ENCODE measurements around the gene PCDH9. TPM values are rescaled to one million over a fixed set of nuclear protein-coding genes. Genes with fewer than 3 reads are reported as not detected.
"Not testable (repeated sequence)": the region's sequence is repeated elsewhere in the genome, so short reads cannot be mapped to it uniquely, and the experiment has no call there.

PCDH9 gene
- total and polyA plus RNA-seq, 10 donors: 0.24 to 8.1 (median 3.8) TPM

DNA sequence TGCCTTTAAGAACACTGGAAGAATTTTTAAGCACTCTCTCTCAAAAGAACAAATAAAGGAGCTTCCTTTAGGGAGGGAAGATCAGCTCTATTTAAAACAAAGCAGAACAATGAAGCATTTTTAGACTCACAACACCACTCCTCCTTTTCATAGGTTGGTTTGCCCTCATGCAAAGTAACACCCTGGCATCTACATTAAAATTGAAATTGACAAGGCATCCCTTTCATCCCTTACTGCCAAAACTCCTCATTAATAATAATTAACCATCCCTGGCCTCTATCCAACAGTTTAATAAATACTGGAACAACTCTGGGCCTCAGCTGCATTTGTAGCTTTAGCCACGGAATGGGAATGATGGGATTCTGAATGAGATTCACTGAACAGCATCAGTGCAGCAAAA is 929.1 kb downstream of the PCDH9 start:
- TF ChIP-seq, protein P1, sequence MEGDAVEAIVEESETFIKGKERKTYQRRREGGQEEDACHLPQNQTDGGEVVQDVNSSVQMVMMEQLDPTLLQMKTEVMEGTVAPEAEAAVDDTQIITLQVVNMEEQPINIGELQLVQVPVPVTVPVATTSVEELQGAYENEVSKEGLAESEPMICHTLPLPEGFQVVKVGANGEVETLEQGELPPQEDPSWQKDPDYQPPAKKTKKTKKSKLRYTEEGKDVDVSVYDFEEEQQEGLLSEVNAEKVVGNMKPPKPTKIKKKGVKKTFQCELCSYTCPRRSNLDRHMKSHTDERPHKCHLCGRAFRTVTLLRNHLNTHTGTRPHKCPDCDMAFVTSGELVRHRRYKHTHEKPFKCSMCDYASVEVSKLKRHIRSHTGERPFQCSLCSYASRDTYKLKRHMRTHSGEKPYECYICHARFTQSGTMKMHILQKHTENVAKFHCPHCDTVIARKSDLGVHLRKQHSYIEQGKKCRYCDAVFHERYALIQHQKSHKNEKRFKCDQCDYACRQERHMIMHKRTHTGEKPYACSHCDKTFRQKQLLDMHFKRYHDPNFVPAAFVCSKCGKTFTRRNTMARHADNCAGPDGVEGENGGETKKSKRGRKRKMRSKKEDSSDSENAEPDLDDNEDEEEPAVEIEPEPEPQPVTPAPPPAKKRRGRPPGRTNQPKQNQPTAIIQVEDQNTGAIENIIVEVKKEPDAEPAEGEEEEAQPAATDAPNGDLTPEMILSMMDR (IDR thresholded peaks at IDR 0.05 in 8 of 11, conservative IDR thresholded peaks at IDR 0.05 in 3 of 11): no peak
- TF ChIP-seq POLR2AphosphoS5 (IDR thresholded peaks at IDR 0.05): no peak
- TF ChIP-seq POLR2A (IDR thresholded peaks at IDR 0.05): no peak
- H3K27me3 ChIP-seq (replicated peaks in 1 of 7): no peaks in the 10 kb centered on the region
- DNase-seq: no peak
- H3K27ac ChIP-seq: no peak overlapping the region
- no peak overlapping the region for H3K4me3 ChIP-seq
- H3K36me3 ChIP-seq: no peaks in the 10 kb centered on the region
- intact Hi-C loops (cut with DNase I; ENCODE audit: low total_unique reads): no loop called here
- H3K9me3 ChIP-seq: peaks cover 0 to 19% (median 11%) of the 10 kb centered on the region in 8 donors
- H3K4me1 ChIP-seq: no peaks in the 10 kb centered on the region
- 73 to 93% (median 78%) methylated on average over 1 of the region's 1 CpG for WGBS, 5 donors

DNA sequence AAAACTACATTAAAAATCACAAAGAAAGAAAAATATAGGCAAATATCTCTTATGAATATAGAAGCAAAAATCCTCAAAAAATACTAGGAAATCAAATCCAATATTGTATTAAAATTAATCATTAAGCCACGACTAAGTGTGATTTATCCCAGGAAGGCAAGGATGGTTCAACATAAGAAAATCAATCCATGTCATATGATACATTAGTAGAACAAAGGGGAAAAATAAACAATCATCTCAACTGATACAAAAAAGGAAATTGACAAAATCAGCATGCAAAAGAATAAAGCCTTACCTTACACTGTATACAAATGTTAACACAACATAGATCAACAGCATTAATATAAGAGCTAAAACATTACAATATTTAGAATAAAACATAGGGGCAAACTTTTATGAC is 933.3 kb downstream of the PCDH9 start:
- TF ChIP-seq POLR2AphosphoS5 (IDR thresholded peaks at IDR 0.05): no peak
- no peak for TF ChIP-seq POLR2A (IDR thresholded peaks at IDR 0.05)
- TF ChIP-seq, protein P1 (IDR thresholded peaks at IDR 0.05 in 8 of 11, conservative IDR thresholded peaks at IDR 0.05 in 3 of 11): no peak
- H3K9me3 ChIP-seq: peaks cover 0 to 30% (median 16%) of the 10 kb centered on the region in 8 donors
- 68 to 87% (median 70%) methylated on average over 1 of the region's 1 CpG for WGBS, 5 donors
- intact Hi-C loops (cut with DNase I; ENCODE audit: low total_unique reads): no loop called here
- H3K4me3 ChIP-seq: no peak overlapping the region
- H3K27ac ChIP-seq: no peak overlapping the region
- DNase-seq: no peak
- no peaks in the 10 kb centered on the region for H3K27me3 ChIP-seq (replicated peaks in 1 of 7)
- no peaks in the 10 kb centered on the region for H3K4me1 ChIP-seq
- H3K36me3 ChIP-seq: no peaks in the 10 kb centered on the region

DNA sequence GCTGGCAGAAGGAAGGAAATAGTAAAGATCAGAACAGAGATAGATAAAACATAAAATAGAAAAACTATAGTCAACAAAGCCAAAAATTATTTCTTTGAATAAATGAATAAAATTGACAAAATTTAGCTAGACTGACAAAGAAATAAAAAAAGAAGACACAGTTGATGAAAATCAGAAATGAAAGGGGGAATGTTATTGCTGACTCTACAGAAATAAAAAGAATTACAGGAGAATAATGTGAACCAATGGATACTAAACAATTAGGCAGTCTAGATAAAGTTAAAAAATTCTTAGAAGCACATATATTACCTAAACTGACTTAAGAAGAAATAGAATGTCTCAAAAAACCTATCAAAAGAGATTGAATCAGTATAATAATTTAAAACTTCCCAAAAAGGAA is 933.8 kb downstream of the PCDH9 start:
- no peak overlapping the region for H3K27ac ChIP-seq
- H3K27me3 ChIP-seq (replicated peaks in 1 of 7): no peaks in the 10 kb centered on the region
- no peaks in the 10 kb centered on the region for H3K36me3 ChIP-seq
- DNase-seq: no peak
- TF ChIP-seq, protein P1 (IDR thresholded peaks at IDR 0.05 in 8 of 11, conservative IDR thresholded peaks at IDR 0.05 in 3 of 11): no peak
- no peak for TF ChIP-seq POLR2A (IDR thresholded peaks at IDR 0.05)
- no peak for TF ChIP-seq POLR2AphosphoS5 (IDR thresholded peaks at IDR 0.05)
- intact Hi-C loops (cut with DNase I; ENCODE audit: low total_unique reads): no loop called here
- H3K4me1 ChIP-seq: no peaks in the 10 kb centered on the region
- H3K4me3 ChIP-seq: no peak overlapping the region
- H3K9me3 ChIP-seq: peaks cover 0 to 30% (median 16%) of the 10 kb centered on the region in 8 donors

DNA sequence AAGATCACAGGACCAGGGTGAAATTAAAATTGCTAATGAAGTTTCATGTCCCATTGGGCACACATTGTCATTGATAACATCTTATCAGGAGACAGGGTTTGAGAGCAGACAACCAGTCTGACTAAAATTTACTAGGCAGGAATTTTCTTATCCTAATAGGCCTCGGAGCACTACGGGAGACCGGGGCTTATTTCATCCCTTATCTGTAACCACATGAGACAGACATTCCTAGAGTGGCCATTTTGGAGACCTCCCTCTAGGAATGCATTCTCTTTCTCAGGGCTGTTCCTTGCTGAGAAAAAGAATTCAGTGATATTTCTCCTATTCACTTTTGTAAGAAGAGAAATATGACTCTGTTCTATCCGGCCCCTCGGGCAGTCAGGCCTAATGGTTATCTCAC is 943.3 kb downstream of the PCDH9 start:
- H3K27me3 ChIP-seq (replicated peaks in 1 of 7); H3K4me3 ChIP-seq; DNase-seq; intact Hi-C loops (cut with DNase I; ENCODE audit: low total_unique reads); H3K36me3 ChIP-seq; H3K4me1 ChIP-seq; H3K27ac ChIP-seq: not testable (repeated sequence)
- H3K9me3 ChIP-seq: peaks cover 0 to 70% (median 46%) of the 10 kb centered on the region in 8 donors
- 91 to 96% (median 94%) methylated on average over 5 of the region's 5 CpGs for WGBS, 5 donors

DNA sequence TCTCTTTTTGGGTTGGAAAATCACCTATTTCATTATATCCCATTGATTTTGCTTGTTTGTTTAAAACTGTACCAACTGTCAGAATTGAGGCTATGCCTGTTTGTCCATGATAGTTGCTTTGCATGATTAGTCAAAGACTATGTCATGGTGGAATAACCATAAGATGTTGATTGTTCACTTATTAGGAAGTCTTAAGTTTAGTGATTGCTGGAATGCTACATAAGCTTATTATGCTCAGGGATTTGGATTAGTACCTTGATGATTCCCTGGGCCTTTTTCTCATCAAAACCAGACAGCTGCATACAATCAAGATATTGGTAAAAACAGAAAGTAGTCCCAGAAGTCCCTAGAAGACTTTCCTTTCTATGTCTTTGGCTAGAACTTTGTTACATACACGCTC is 954.7 kb downstream of the PCDH9 start:
- DNase-seq: no peak
- H3K36me3 ChIP-seq: no peaks in the 10 kb centered on the region
- no peak overlapping the region for H3K27ac ChIP-seq
- intact Hi-C loops (cut with DNase I; ENCODE audit: low total_unique reads): no loop called here
- H3K9me3 ChIP-seq: peaks cover 0 to 26% (median 21%) of the 10 kb centered on the region in 8 donors
- H3K27me3 ChIP-seq (replicated peaks in 1 of 7): no peaks in the 10 kb centered on the region
- no peaks in the 10 kb centered on the region for H3K4me1 ChIP-seq
- 85 to 97% (median 90%) methylated on average over 1 of the region's 1 CpG for WGBS, 5 donors
- TF ChIP-seq, protein P1 (IDR thresholded peaks at IDR 0.05 in 8 of 11, conservative IDR thresholded peaks at IDR 0.05 in 3 of 11): no peak
- no peak for TF ChIP-seq POLR2A (IDR thresholded peaks at IDR 0.05)
- TF ChIP-seq POLR2AphosphoS5 (IDR thresholded peaks at IDR 0.05): no peak
- H3K4me3 ChIP-seq: no peak overlapping the region
